Activated naive CD4-positive, alpha-beta T cell treated with anti-CD3 and anti-CD28 coated beads, Interleukin-2, amount 50 U/mL, for 24 hours (primary cell): ENCODE data around the gene TMCO4.
"Not testable (repeated sequence)": the region's sequence is repeated elsewhere in the genome, so short reads cannot be mapped to it uniquely, and the experiment has no call there.

Experiments
- H3K27ac Mint-ChIP-seq: one replicate; pipeline ENCODE4 v1.8.0; 2021; ENCODE audit warnings: mild to moderate bottlenecking, mixed read lengths
- H3K27me3 Mint-ChIP-seq: one replicate; pipeline ENCODE4 v1.8.0; 2021; ENCODE audit warnings: mixed read lengths
- H3K36me3 Mint-ChIP-seq: one replicate; pipeline ENCODE4 v1.8.0; 2021; ENCODE audit warnings: mixed read lengths
- H3K4me1 Mint-ChIP-seq: one replicate; pipeline ENCODE4 v1.8.0; 2021; ENCODE audit warnings: mixed read lengths
- H3K4me3 Mint-ChIP-seq: one replicate; pipeline ENCODE4 v1.8.0; 2021; ENCODE audit warnings: mild to moderate bottlenecking, mixed read lengths
- H3K9me3 Mint-ChIP-seq: one replicate; pipeline ENCODE4 v1.8.0; 2021; ENCODE audit warnings: mixed read lengths

Gene TMCO4

GRCh38 chr1:19799230-19800075 lies at the start of gene TMCO4:
TSS of gene TMCO4 (minus strand) at chr1:19799916. CDS start at chr1:19780758, 19,158 bp downstream.
- H3K27ac Mint-ChIP-seq: peak within 1 kb of the TSS; percentile 99
- H3K4me3 Mint-ChIP-seq: peak within 1 kb of the TSS; percentile 93
- H3K36me3 Mint-ChIP-seq: peaks cover 2% of the 10 kb centered on the region
- no peaks in the 10 kb centered on the region for H3K27me3 Mint-ChIP-seq
- peaks cover 31% of the 10 kb centered on the region for H3K4me1 Mint-ChIP-seq
- no peaks in the 10 kb centered on the region for H3K9me3 Mint-ChIP-seq

- H3K9me3 Mint-ChIP-seq, H3K4me3 Mint-ChIP-seq, H3K27ac Mint-ChIP-seq, H3K4me1 Mint-ChIP-seq, H3K36me3 Mint-ChIP-seq, H3K27me3 Mint-ChIP-seq: not testable (repeated sequence)
Measured at GRCh38 chr1:19849307-19849706, 49.6 kb upstream of the TMCO4 start.

GRCh38 chr1:19847334-19847733 lies 47.6 kb upstream of the TMCO4 start:
- H3K4me1 Mint-ChIP-seq, H3K9me3 Mint-ChIP-seq, H3K4me3 Mint-ChIP-seq, H3K36me3 Mint-ChIP-seq, H3K27me3 Mint-ChIP-seq, H3K27ac Mint-ChIP-seq: not testable (repeated sequence)

GRCh38 chr1:19846338-19846737 lies 46.6 kb upstream of the TMCO4 start:
- Mint-ChIP-seq H3K27me3 (peaks cover 4% of the 10 kb centered on the region), H3K27ac (no peak overlapping the region), H3K4me3 (no peak overlapping the region), H3K4me1 (no peaks in the 10 kb centered on the region), H3K36me3 (no peaks in the 10 kb centered on the region), H3K9me3 (no peaks in the 10 kb centered on the region)

- no peak overlapping the region for H3K27ac Mint-ChIP-seq
- H3K36me3 Mint-ChIP-seq: no peaks in the 10 kb centered on the region
- H3K27me3 Mint-ChIP-seq: peaks cover 4% of the 10 kb centered on the region
- H3K4me3 Mint-ChIP-seq: no peak overlapping the region
- no peaks in the 10 kb centered on the region for H3K9me3 Mint-ChIP-seq
- H3K4me1 Mint-ChIP-seq: peaks cover under 1% of the 10 kb centered on the region
Measured at GRCh38 chr1:19845555-19845954, 45.8 kb upstream of the TMCO4 start.

- Mint-ChIP-seq H3K27me3 (peaks cover 4% of the 10 kb centered on the region), H3K27ac (no peak overlapping the region), H3K4me1 (peaks cover 3% of the 10 kb centered on the region), H3K4me3 (no peak overlapping the region), H3K9me3 (no peaks in the 10 kb centered on the region), H3K36me3 (no peaks in the 10 kb centered on the region)
Measured at GRCh38 chr1:19844731-19845495, 45.2 kb upstream of the TMCO4 start.

- Mint-ChIP-seq H3K4me3 (no peak overlapping the region), H3K27ac (no peak overlapping the region), H3K36me3 (no peaks in the 10 kb centered on the region), H3K27me3 (peaks cover 5% of the 10 kb centered on the region), H3K9me3 (no peaks in the 10 kb centered on the region), H3K4me1 (peaks cover 8% of the 10 kb centered on the region)
Measured at GRCh38 chr1:19840228-19840627, 40.5 kb upstream of the TMCO4 start.

- peaks cover 8% of the 10 kb centered on the region for H3K27me3 Mint-ChIP-seq
- no peak overlapping the region for H3K27ac Mint-ChIP-seq
- peaks cover 8% of the 10 kb centered on the region for H3K4me1 Mint-ChIP-seq
Measured at GRCh38 chr1:19837866-19838265, 38.1 kb upstream of the TMCO4 start.

GRCh38 chr1:19835578-19835977 lies 35.9 kb upstream of the TMCO4 start:
- Mint-ChIP-seq H3K27me3 (peaks cover 21% of the 10 kb centered on the region), H3K9me3 (no peaks in the 10 kb centered on the region), H3K36me3 (peaks cover 2% of the 10 kb centered on the region), H3K27ac (no peak overlapping the region), H3K4me1 (peaks cover 8% of the 10 kb centered on the region), H3K4me3 (no peak overlapping the region)

More at GRCh38 chr1:19837866-19838265, 38.1 kb upstream of the TMCO4 start:
- Mint-ChIP-seq H3K9me3 (no peaks in the 10 kb centered on the region), H3K4me3 (no peak overlapping the region), H3K36me3 (no peaks in the 10 kb centered on the region)

GRCh38 chr1:19831441-19831840 lies 31.7 kb upstream of the TMCO4 start:
- Mint-ChIP-seq H3K36me3 (peaks cover 2% of the 10 kb centered on the region), H3K27me3 (peaks cover 27% of the 10 kb centered on the region), H3K9me3 (no peaks in the 10 kb centered on the region), H3K27ac (no peak overlapping the region), H3K4me3 (no peak overlapping the region), H3K4me1 (no peaks in the 10 kb centered on the region)

- no peak overlapping the region for H3K4me3 Mint-ChIP-seq
- H3K27me3 Mint-ChIP-seq: peaks cover 23% of the 10 kb centered on the region
- H3K36me3 Mint-ChIP-seq: peaks cover 2% of the 10 kb centered on the region
- H3K27ac Mint-ChIP-seq: no peak overlapping the region
- peaks cover 4% of the 10 kb centered on the region for H3K4me1 Mint-ChIP-seq
- no peaks in the 10 kb centered on the region for H3K9me3 Mint-ChIP-seq
Measured at GRCh38 chr1:19828546-19828945, 28.8 kb upstream of the TMCO4 start.

GRCh38 chr1:19825298-19825697 lies 25.6 kb upstream of the TMCO4 start:
- H3K27me3 Mint-ChIP-seq: peaks cover 10% of the 10 kb centered on the region
- H3K4me3 Mint-ChIP-seq: no peak overlapping the region
- no peaks in the 10 kb centered on the region for H3K9me3 Mint-ChIP-seq
- H3K4me1 Mint-ChIP-seq: peaks cover 4% of the 10 kb centered on the region
- H3K27ac Mint-ChIP-seq: no peak overlapping the region
- H3K36me3 Mint-ChIP-seq: no peaks in the 10 kb centered on the region

GRCh38 chr1:19824541-19824940 lies 24.8 kb upstream of the TMCO4 start:
- Mint-ChIP-seq H3K27me3 (peaks cover 8% of the 10 kb centered on the region), H3K36me3 (no peaks in the 10 kb centered on the region), H3K4me3 (no peak overlapping the region), H3K4me1 (peaks cover 4% of the 10 kb centered on the region), H3K27ac (no peak overlapping the region), H3K9me3 (no peaks in the 10 kb centered on the region)

- no peak overlapping the region for H3K4me3 Mint-ChIP-seq
- no peaks in the 10 kb centered on the region for H3K9me3 Mint-ChIP-seq
- H3K27ac Mint-ChIP-seq: no peak overlapping the region
- H3K27me3 Mint-ChIP-seq: peaks cover 3% of the 10 kb centered on the region
- H3K4me1 Mint-ChIP-seq: peaks cover 4% of the 10 kb centered on the region
- H3K36me3 Mint-ChIP-seq: no peaks in the 10 kb centered on the region
Measured at GRCh38 chr1:19824036-19824435, 24.3 kb upstream of the TMCO4 start.

- Mint-ChIP-seq H3K36me3 (no peaks in the 10 kb centered on the region), H3K27ac (no peak overlapping the region), H3K9me3 (no peaks in the 10 kb centered on the region), H3K4me3 (no peak overlapping the region), H3K4me1 (peaks cover 3% of the 10 kb centered on the region), H3K27me3 (peaks cover 3% of the 10 kb centered on the region)
Measured at GRCh38 chr1:19819701-19820100, 20.0 kb upstream of the TMCO4 start.

GRCh38 chr1:19818324-19818723 lies 18.6 kb upstream of the TMCO4 start:
- Mint-ChIP-seq H3K27me3 (no peaks in the 10 kb centered on the region), H3K27ac (no peak overlapping the region), H3K4me1 (no peaks in the 10 kb centered on the region), H3K9me3 (no peaks in the 10 kb centered on the region), H3K36me3 (no peaks in the 10 kb centered on the region), H3K4me3 (no peak overlapping the region)
